ENCODE results near the gene MAP3K2. TPM values are rescaled to one million over a fixed set of nuclear protein-coding genes. Genes with fewer than 3 reads are reported as not detected.

Gene MAP3K2
- total and polyA plus RNA-seq, 2 of the 8 experiments (the other 6 are each of a cell fraction or from before 2014, with no cell fraction given): 2.0 to 23.2 TPM

- Histone ChIP-seq H2BK20ac (ENCODE audit: low read length) (no peak overlapping the region), H3K27me3 (replicated peaks in 1 of 4; ENCODE audit: control insufficient read depth in 3 of 4, extremely low read depth in 1 of 4, insufficient read depth in 3 of 4, low read length in 3 of 4) (no peaks in the 10 kb centered on the region), H3K18ac (ENCODE audit: extremely low read depth, low read length) (no peak overlapping the region), H3K23me2 (ENCODE audit: low read depth, low read length) (no peaks in the 10 kb centered on the region), H3K23ac (ENCODE audit: insufficient read length) (no peak overlapping the region), H3K79me1 (ENCODE audit: low read depth, low read length) (no peaks in the 10 kb centered on the region), H3K4me1 (replicated peaks in 1 of 4; ENCODE audit: control insufficient read depth in 3 of 4, insufficient read depth in 4 of 4, low read length in 3 of 4) (no peaks in the 10 kb centered on the region), H3K27ac (ENCODE audit: low read depth, low read length) (no peak overlapping the region), H3K4ac (replicated peaks; ENCODE audit: insufficient read length, low read depth, low read length) (no peak overlapping the region), H4K8ac (ENCODE audit: extremely low read depth, insufficient read depth, low read length) (no peak overlapping the region), H4K20me1 (replicated peaks in 1 of 2; ENCODE audit: control insufficient read depth in 1 of 2, insufficient read depth in 2 of 2, low read length in 2 of 2) (no peaks in the 10 kb centered on the region), H2BK15ac (ENCODE audit: low read length) (no peak overlapping the region), H4K91ac (replicated peaks; ENCODE audit: insufficient read length, low read length) (no peak overlapping the region), H2BK12ac (ENCODE audit: low read depth, low read length) (no peak overlapping the region), H3K14ac (ENCODE audit: insufficient read length) (no peak overlapping the region), H2AFZ (ENCODE audit: low read length) (no peak overlapping the region), H3K79me2 (ENCODE audit: control insufficient read depth in 1 of 2, insufficient read depth in 2 of 2, low read length in 2 of 2) (peaks cover 0 to 27% of the 10 kb centered on the region in 2 experiments; a peak in 2 of 4 replicates), H3K36me3 (ENCODE audit: control insufficient read depth in 2 of 4, insufficient read depth in 4 of 4, low read length in 3 of 4) (peaks cover 0 to 12% (median 0%) of the 10 kb centered on the region in 4 experiments; a peak in 1 of 8 replicates), H2AK5ac (ENCODE audit: low read depth, low read length) (no peak overlapping the region), H2BK5ac (ENCODE audit: low read depth, low read length) (no peak overlapping the region), H3K4me2 (ENCODE audit: insufficient read depth in 1 of 2, low read depth in 2 of 2, low read length in 2 of 2) (no peak overlapping the region), H3K4me3 (ENCODE audit: extremely low read depth in 1 of 4, insufficient read depth in 2 of 4, low read depth in 3 of 4, low read length in 4 of 4) (no peak overlapping the region), H3K9me3 (ENCODE audit: insufficient read depth in 2 of 2, low read depth in 1 of 2, low read length in 1 of 2) (no peaks in the 10 kb centered on the region), H4K5ac (ENCODE audit: insufficient read length, low read depth, low read length) (no peak overlapping the region), H3K56ac (replicated peaks; ENCODE audit: insufficient read length, low read depth, low read length) (no peak overlapping the region), H3K9ac (replicated peaks in 1 of 4; ENCODE audit: extremely low read depth in 1 of 4, low read depth in 3 of 4, low read length in 3 of 4) (no peak overlapping the region), H2BK120ac (replicated peaks; ENCODE audit: low read depth, low read length) (no peak overlapping the region)
- no peak for FAIRE-seq
- DNase-seq (ENCODE audit: low read depth in 1 of 2, low spot score in 2 of 2): no peak
- TF ChIP-seq YY1 (IDR thresholded peaks at IDR 0.05; ENCODE audit: low read depth, low read length) (no peak), CHD1 (IDR thresholded peaks at IDR 0.05; ENCODE audit: low read depth, low read length) (no peak), ZNF274 (IDR thresholded peaks at IDR 0.05; ENCODE audit: borderline replicate concordance, extremely low read depth, low read length) (no peak), CEBPB (IDR thresholded peaks at IDR 0.05; ENCODE audit: low read depth, low read length) (no peak), SP1 (IDR thresholded peaks at IDR 0.05; ENCODE audit: low read depth, low read length) (no peak), GABPA (IDR thresholded peaks at IDR 0.05; ENCODE audit: borderline replicate concordance, insufficient read depth, low read length) (no peak), TEAD4 (IDR thresholded peaks at IDR 0.05; ENCODE audit: low read depth, low read length) (no peak), GTF2F1 (IDR thresholded peaks at IDR 0.05; ENCODE audit: borderline replicate concordance, low read depth, low read length) (no peak), FOSL1 (IDR thresholded peaks at IDR 0.05; ENCODE audit: insufficient read depth, low read depth, low read length) (no peak), CREB1 (IDR thresholded peaks at IDR 0.05) (no peak), HDAC2 (IDR thresholded peaks at IDR 0.05; ENCODE audit: borderline replicate concordance in 1 of 2, low read depth in 2 of 2, low read length in 2 of 2) (no peak)
- whole genome bisulfite sequencing, 2 experiments (ENCODE audit: extremely low coverage in 1 of 2, insufficient coverage in 1 of 2, insufficient read length in 1 of 2, insufficient replicate concordance in 2 of 2, low coverage in 1 of 2, low lambda C conversion rate in 2 of 2, missing lambda C conversion rate in 1 of 2): 88% methylated on average over 1 of the region's 1 CpG; no CpG with 5 or more reads in 1 of the 2 experiments
- ChIA-PET POLR2A (ENCODE audit: partially characterized antibody) (no interaction called here), CTCF (ENCODE audit: partially characterized antibody) (no interaction called here)
Observed at GRCh38 chr2:127342101-127342500, 45.7 kb downstream of the MAP3K2 start.
